SK-N-SH (cell line): ENCODE results near the gene CCND2. TPM values are rescaled to one million over a fixed set of nuclear protein-coding genes. Genes with fewer than 3 reads are reported as not detected.

Experiments
- CTCF ChIA-PET: fragments of 300-600, 350-600 bp; formaldehyde crosslinking; extraction: SDS; loops from one replicate; lab custom pipeline; 2021; lab: Yijun Ruan, JAX
- POLR2A ChIA-PET: fragments of 350-600 bp; sonication (Branson Sonifier 250); formaldehyde crosslinking; extraction: SDS; loops from one replicate; lab custom pipeline; 2020; ENCODE audit warnings: antibody characterized with exemption, inconsistent platforms; lab: Yijun Ruan, JAX
- DNase-seq: peaks from one replicate; pipeline ENCODE4 v3.0.0; 2012
- H2AFZ ChIP-seq: fragments of 200-600 bp; sonication (generic); 2 replicates; pipeline ENCODE4 v1.8.1; 2016; ENCODE audit warnings: antibody characterized with exemption, mild to moderate bottlenecking, low read depth
- H3F3A ChIP-seq: fragments of 200-600 bp; sonication (generic); replicated peaks from 2 replicates; pipeline ENCODE3; 2016; ENCODE audit warnings: antibody characterized with exemption, mild to moderate bottlenecking; ENCODE audit not compliant: insufficient read depth
- H3K27ac ChIP-seq, 2 experiments: fragments of 200-500 bp in 1 of 2; fragments of 200-600 bp in 1 of 2; sonication (Bioruptor generic) in 1 of 2; sonication (generic), shearing (Covaris generic) in 1 of 2; 2 replicates each; pipeline versions ENCODE4 v1.5.1 to v1.6.1; 2014 to 2016; ENCODE audit warnings: low read depth in 2 of 2, inconsistent platforms in 1 of 2, low read length in 1 of 2, mild to moderate bottlenecking in 1 of 2, mixed read lengths in 1 of 2
- H3K27me3 ChIP-seq: fragments of 200-600 bp; sonication (generic), shearing (Covaris generic); 2 replicates; pipeline ENCODE4 v1.6.1; 2016; ENCODE audit warnings: mixed run types; ENCODE audit not compliant: insufficient read depth
- H3K36me3 ChIP-seq, 2 experiments: fragments of 200-500 bp in 1 of 2; fragments of 200-600 bp in 1 of 2; sonication (Bioruptor generic) in 1 of 2; sonication (generic) in 1 of 2; replicated peaks in 1 of 2; 2 replicates each; pipeline versions ENCODE3 to v1.5.1; 2014 to 2016; ENCODE audit warnings: low read length in 1 of 2, mild to moderate bottlenecking in 1 of 2; ENCODE audit not compliant: insufficient read depth in 2 of 2, control insufficient read depth in 1 of 2
- H3K4me1 ChIP-seq, 2 experiments: fragments of 200-500 bp in 1 of 2; fragments of 200-600 bp in 1 of 2; sonication (Bioruptor generic) in 1 of 2; sonication (generic), shearing (Covaris generic) in 1 of 2; 2 replicates each; pipeline versions ENCODE4 v1.5.1 to v1.6.1; 2014 to 2016; ENCODE audit warnings: low read depth in 1 of 2, low read length in 1 of 2, mixed run types in 1 of 2; ENCODE audit not compliant: insufficient read depth in 2 of 2, control insufficient read depth in 1 of 2
- H3K4me2 ChIP-seq: fragments of 200-600 bp; sonication (generic), shearing (Covaris generic); 2 replicates; pipeline ENCODE4 v1.6.1; 2017; ENCODE audit warnings: mixed run types
- H3K4me3 ChIP-seq, 2 experiments: fragments of 200-500 bp in 1 of 2; fragments of 200-600 bp in 1 of 2; sonication (Bioruptor generic) in 1 of 2; sonication (generic), shearing (Covaris generic) in 1 of 2; 2 replicates each; pipeline versions ENCODE4 v1.5.1 to v1.8.1; 2014 to 2016; ENCODE audit warnings: low read depth in 2 of 2, inconsistent platforms in 1 of 2, low read length in 1 of 2, mild to moderate bottlenecking in 1 of 2, mixed read lengths in 1 of 2, moderate library complexity in 1 of 2
- H3K79me2 ChIP-seq: fragments of 200-600 bp; sonication (generic); 2 replicates; pipeline ENCODE4 v1.8.1; 2017; ENCODE audit warnings: mild to moderate bottlenecking; ENCODE audit not compliant: insufficient read depth
- H3K9ac ChIP-seq: fragments of 200-600 bp; sonication (generic); 2 replicates; pipeline ENCODE4 v1.6.1; 2017; ENCODE audit warnings: mixed run types
- H3K9me2 ChIP-seq: fragments of 200-600 bp; sonication (generic); 2 replicates; pipeline ENCODE4 v1.6.1; 2017; ENCODE audit warnings: mixed run types
- H3K9me3 ChIP-seq: fragments of 200-600 bp; sonication (generic); 2 replicates; pipeline ENCODE4 v1.6.1; 2017; ENCODE audit warnings: mixed run types, mild to moderate bottlenecking, moderate library complexity
- H4K20me1 ChIP-seq: fragments of 200-600 bp; sonication (generic); 2 replicates; pipeline ENCODE4 v1.6.1; 2017; ENCODE audit warnings: mild to moderate bottlenecking, mixed run types; ENCODE audit not compliant: insufficient read depth
- CHD2 ChIP-seq: fragments of 150-350 bp; IDR thresholded peaks from 2 replicates; pipeline ENCODE4 v1.6.1; 2018; ENCODE audit warnings: low read length; ENCODE audit not compliant: partially characterized antibody
- ELF1 ChIP-seq: IDR thresholded peaks from 2 replicates; pipeline ENCODE4 v1.4.0; 2012
- EZH2phosphoT487 ChIP-seq: fragments of 200-600 bp; sonication (generic); IDR thresholded peaks from 2 replicates; pipeline ENCODE4 v1.6.1; 2017; ENCODE audit warnings: low read depth, mixed run types, mild to moderate bottlenecking, antibody characterized with exemption, moderate library complexity, borderline replicate concordance
- GABPA ChIP-seq: IDR thresholded peaks from 2 replicates; pipeline ENCODE4 v1.4.0; 2012; ENCODE audit warnings: low read depth, mild to moderate bottlenecking
- NFIC ChIP-seq: IDR thresholded peaks from 2 replicates; pipeline ENCODE4 v1.4.0; 2012; ENCODE audit warnings: borderline replicate concordance
- RXRA ChIP-seq: IDR thresholded peaks from 2 replicates; pipeline ENCODE4 v1.4.0; 2012; ENCODE audit warnings: low read depth, mild to moderate bottlenecking, borderline replicate concordance
- WGBS: methylation state at CpG from one replicate; pipeline ENCODE4 v1.1.6; 2017; ENCODE audit warnings: low lambda C conversion rate; 5-methylcytosine and 5-hydroxymethylcytosine counted together
- polyA plus RNA-seq, 3 experiments: library from polyadenylated mRNA; depleted of rRNA; stranded (reverse); fragments of >200 nt; gene quantifications; 2 replicates each; pipeline ENCODE4 v1.2.3, GENCODE V29; 2012
- TF ChIP-seq, protein P1 (sequence below): IDR thresholded peaks from 2 replicates; pipeline ENCODE4; 2012
- TF ChIP-seq, protein P2 (sequence below): IDR thresholded peaks from 2 replicates; pipeline ENCODE4 v1.6.1; 2012; ENCODE audit warnings: mild to moderate bottlenecking, low read depth, low read length, moderate library complexity
- TF ChIP-seq, protein P3 (sequence below): IDR thresholded peaks from 2 replicates; pipeline ENCODE4 v1.4.0; 2012; ENCODE audit warnings: low read depth, borderline replicate concordance
- TF ChIP-seq, protein P4 (sequence below): IDR thresholded peaks from 2 replicates; pipeline ENCODE4 v1.4.0; 2012; ENCODE audit warnings: low read depth

Gene CCND2
- polyA plus RNA-seq, 1 of the 3 experiments (the other 2 are of a cell fraction) = not detected

DNA sequence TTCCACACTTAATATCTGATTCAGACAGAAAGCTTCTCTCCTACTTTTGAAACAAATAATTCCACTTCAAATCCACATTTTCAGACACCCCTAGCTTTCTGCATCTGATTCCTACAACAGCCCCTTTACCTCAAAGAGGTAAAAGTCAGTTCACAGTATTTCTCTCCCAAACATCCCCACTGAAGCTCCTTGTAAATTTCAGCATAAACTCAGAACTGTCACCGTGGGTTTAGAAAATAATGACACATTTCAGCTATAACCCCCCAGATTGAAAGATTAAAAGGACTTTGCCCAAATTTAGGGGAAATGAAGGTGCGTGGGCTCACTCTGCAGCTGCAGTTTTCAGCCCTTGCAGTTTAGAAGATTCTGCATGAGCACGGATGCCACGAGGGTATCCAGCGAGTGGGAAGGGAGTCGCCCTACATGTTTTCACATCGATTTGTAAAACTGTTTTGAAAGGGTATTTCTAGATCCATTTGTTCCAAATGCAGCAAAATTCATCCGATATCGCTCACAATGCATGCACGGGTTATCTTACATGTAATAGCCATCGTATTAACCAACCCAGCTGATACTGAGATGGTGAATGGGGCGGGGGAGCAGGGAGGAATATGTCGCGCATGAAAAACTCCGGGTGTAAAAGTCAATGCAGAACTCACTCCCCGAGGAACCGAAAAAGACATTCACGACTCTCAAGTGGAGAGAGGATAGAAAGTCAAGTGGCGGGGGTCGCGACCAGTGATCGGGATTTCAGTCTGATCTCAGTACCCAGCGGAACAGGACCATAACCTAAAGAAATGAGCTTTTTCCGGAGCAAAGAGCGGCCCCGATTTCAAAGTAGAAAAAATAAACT lies 5.0 kb upstream of the CCND2 start:
- no peak overlapping the region for H3K4me2 ChIP-seq
- H3K4me1 ChIP-seq = peaks cover 0 to 4% of the 10 kb centered on the region in 2 experiments; a peak in 2 of 4 replicates
- TF ChIP-seq EZH2phosphoT487 (peak; percentile 87; the same call in 1 of the 2 replicates), ELF1 (no peak), GABPA (no peak)
- H3K27ac ChIP-seq = no peak overlapping the region
- WGBS = 5% methylated on average over 26 of the region's 26 CpGs
- peaks cover 94% of the 10 kb centered on the region for H3K27me3 ChIP-seq
- no peaks in the 10 kb centered on the region; the same call in 1 of the 2 replicates for H4K20me1 ChIP-seq
- no peaks in the 10 kb centered on the region for H3K9me2 ChIP-seq
- H3K9me3 ChIP-seq = no peaks in the 10 kb centered on the region
- H3K36me3 ChIP-seq = no peaks in the 10 kb centered on the region
- H3K79me2 ChIP-seq = no peaks in the 10 kb centered on the region
- ChIA-PET CTCF (interaction anchor here (0.6 to 4.6 kb wide), 9 partner anchors 9 to 383 kb away, joined by 3 to 35 read pairs (median 3); no protein-coding TSS in a partner anchor), POLR2A (interaction anchor here (0.5 kb wide), 1 partner anchor 513 kb away, joined by 3 read pairs; no protein-coding TSS in a partner anchor)
- no peak overlapping the region for H3K4me3 ChIP-seq
- no peak overlapping the region for H3K9ac ChIP-seq
- H2AFZ ChIP-seq = no peak overlapping the region
- no peaks in the 10 kb centered on the region for H3F3A ChIP-seq
- no peak for DNase-seq

DNA sequence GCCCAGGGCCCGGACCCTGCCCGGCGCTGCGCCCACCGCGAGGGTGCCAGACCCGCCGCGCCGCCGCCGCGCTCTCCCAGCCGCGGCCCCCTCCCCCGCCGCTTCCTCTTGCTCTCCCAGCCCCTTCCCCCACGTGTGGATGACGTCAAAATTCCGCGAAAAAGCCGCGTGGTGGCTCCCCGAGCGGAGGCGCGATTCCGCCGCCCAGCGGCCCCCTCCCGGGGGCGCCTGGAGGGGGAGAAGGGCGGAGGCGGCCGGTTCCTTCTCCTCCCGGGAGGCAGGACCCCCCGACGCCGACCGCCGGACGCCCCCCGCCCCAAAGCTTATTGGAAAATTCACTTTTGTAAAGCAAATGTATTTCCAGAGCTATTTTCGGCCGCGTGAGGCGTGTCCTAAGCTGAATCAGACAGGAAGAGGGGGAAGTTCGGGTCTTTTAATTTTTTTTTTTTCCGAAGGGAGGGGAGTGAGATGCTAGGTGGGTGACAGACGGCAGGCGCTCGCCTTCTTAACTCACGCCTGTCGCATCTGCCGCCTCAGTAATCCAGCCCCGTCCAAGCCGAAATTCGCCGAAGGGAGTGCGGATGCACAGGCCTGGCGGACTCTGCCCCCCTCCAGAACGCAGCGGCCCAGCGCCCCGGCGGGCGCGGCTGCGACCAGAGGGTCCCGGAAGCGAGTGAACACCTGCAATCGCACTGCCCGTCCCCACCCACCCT lies 4.1 kb upstream of the CCND2 start:
- CTCF ChIA-PET = interaction anchor here (0.6 to 4.6 kb wide), 5 partner anchors 8 to 384 kb away, joined by 3 to 35 read pairs (median 3); no protein-coding TSS in a partner anchor
- H3K9ac ChIP-seq = no peak overlapping the region
- H3F3A ChIP-seq = no peaks in the 10 kb centered on the region
- no peaks in the 10 kb centered on the region; the same call in 1 of the 2 replicates for H4K20me1 ChIP-seq
- H3K9me2 ChIP-seq = no peaks in the 10 kb centered on the region
- no peaks in the 10 kb centered on the region for H3K79me2 ChIP-seq
- POLR2A ChIA-PET = no interaction called here
- DNase-seq = peak; percentile 70
- H3K27ac ChIP-seq = no peak overlapping the region
- peaks cover 94% of the 10 kb centered on the region for H3K27me3 ChIP-seq
- peak overlapping the region; percentile 76; the same call in 1 of the 2 replicates for H3K4me2 ChIP-seq
- peak overlapping the region; percentile 22 to 39; a peak in 1 of 4 replicates for H3K4me3 ChIP-seq
- peaks cover 0 to 4% of the 10 kb centered on the region in 2 experiments; a peak in 2 of 4 replicates for H3K4me1 ChIP-seq
- 0 out of 2 replicates have a peak overlapping the region, but pooled peaks have one; percentile 70 for H2AFZ ChIP-seq
- WGBS = 6% methylated on average over 31 of the region's 73 CpGs
- TF ChIP-seq RXRA (no peak), CHD2 (no peak), NFIC (no peak), EZH2phosphoT487 (peak; percentile 94)
- TF ChIP-seq, protein P1, sequence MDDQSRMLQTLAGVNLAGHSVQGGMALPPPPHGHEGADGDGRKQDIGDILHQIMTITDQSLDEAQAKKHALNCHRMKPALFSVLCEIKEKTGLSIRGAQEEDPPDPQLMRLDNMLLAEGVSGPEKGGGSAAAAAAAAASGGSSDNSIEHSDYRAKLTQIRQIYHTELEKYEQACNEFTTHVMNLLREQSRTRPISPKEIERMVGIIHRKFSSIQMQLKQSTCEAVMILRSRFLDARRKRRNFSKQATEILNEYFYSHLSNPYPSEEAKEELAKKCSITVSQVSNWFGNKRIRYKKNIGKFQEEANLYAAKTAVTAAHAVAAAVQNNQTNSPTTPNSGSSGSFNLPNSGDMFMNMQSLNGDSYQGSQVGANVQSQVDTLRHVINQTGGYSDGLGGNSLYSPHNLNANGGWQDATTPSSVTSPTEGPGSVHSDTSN = no peak
- TF ChIP-seq, protein P2, sequence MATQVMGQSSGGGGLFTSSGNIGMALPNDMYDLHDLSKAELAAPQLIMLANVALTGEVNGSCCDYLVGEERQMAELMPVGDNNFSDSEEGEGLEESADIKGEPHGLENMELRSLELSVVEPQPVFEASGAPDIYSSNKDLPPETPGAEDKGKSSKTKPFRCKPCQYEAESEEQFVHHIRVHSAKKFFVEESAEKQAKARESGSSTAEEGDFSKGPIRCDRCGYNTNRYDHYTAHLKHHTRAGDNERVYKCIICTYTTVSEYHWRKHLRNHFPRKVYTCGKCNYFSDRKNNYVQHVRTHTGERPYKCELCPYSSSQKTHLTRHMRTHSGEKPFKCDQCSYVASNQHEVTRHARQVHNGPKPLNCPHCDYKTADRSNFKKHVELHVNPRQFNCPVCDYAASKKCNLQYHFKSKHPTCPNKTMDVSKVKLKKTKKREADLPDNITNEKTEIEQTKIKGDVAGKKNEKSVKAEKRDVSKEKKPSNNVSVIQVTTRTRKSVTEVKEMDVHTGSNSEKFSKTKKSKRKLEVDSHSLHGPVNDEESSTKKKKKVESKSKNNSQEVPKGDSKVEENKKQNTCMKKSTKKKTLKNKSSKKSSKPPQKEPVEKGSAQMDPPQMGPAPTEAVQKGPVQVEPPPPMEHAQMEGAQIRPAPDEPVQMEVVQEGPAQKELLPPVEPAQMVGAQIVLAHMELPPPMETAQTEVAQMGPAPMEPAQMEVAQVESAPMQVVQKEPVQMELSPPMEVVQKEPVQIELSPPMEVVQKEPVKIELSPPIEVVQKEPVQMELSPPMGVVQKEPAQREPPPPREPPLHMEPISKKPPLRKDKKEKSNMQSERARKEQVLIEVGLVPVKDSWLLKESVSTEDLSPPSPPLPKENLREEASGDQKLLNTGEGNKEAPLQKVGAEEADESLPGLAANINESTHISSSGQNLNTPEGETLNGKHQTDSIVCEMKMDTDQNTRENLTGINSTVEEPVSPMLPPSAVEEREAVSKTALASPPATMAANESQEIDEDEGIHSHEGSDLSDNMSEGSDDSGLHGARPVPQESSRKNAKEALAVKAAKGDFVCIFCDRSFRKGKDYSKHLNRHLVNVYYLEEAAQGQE = no peak
- TF ChIP-seq, protein P3, sequence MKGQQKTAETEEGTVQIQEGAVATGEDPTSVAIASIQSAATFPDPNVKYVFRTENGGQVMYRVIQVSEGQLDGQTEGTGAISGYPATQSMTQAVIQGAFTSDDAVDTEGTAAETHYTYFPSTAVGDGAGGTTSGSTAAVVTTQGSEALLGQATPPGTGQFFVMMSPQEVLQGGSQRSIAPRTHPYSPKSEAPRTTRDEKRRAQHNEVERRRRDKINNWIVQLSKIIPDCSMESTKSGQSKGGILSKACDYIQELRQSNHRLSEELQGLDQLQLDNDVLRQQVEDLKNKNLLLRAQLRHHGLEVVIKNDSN = no peak
- TF ChIP-seq, protein P4, sequence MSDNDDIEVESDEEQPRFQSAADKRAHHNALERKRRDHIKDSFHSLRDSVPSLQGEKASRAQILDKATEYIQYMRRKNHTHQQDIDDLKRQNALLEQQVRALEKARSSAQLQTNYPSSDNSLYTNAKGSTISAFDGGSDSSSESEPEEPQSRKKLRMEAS = 0 out of 2 replicates have a peak, but pooled peaks have one; percentile 44
- no peaks in the 10 kb centered on the region for H3K9me3 ChIP-seq
- no peaks in the 10 kb centered on the region for H3K36me3 ChIP-seq
